GM18907 (cell line): ENCODE results near the gene TMEFF1.

Source experiments
- ATAC-seq: cut with Tn5 transposase; IDR thresholded peaks from one replicate; pipeline ENCODE4 v1.9.1; 2021; ENCODE audit warnings: mild to moderate bottlenecking, moderate library complexity; ENCODE audit not compliant: unreplicated experiment

TMEFF1 gene

GRCh38 chr9:100447041-100447440, 25.9 kb upstream of the TMEFF1 start:
- no peak for ATAC-seq

- no peak for ATAC-seq
These were observed 24.7 kb upstream of the TMEFF1 start for GRCh38 chr9:100448266-100448665.

- ATAC-seq: peak; percentile 76
These were observed 23.5 kb upstream of the TMEFF1 start for GRCh38 chr9:100449420-100449819.

GRCh38 chr9:100452894-100453293, 20.1 kb upstream of the TMEFF1 start:
- ATAC-seq: no peak

- no peak for ATAC-seq
These were observed 17.5 kb upstream of the TMEFF1 start for GRCh38 chr9:100455470-100455869.

- ATAC-seq: no peak
These were observed 15.4 kb upstream of the TMEFF1 start for GRCh38 chr9:100457517-100457916.

- no peak for ATAC-seq
These were observed 13.0 kb upstream of the TMEFF1 start for GRCh38 chr9:100459963-100460362.

GRCh38 chr9:100465274-100465673, 7.7 kb upstream of the TMEFF1 start:
- no peak for ATAC-seq

- ATAC-seq: no peak
These were observed 7.2 kb upstream of the TMEFF1 start for GRCh38 chr9:100465761-100466160.

- ATAC-seq: peak; percentile 19
These were observed 6.6 kb upstream of the TMEFF1 start for GRCh38 chr9:100466171-100466828.

GRCh38 chr9:100466829-100467221, 6.1 kb upstream of the TMEFF1 start:
- ATAC-seq: peak; percentile 70

- ATAC-seq: no peak
These were observed 4.9 kb upstream of the TMEFF1 start for GRCh38 chr9:100468041-100468440.

- no peak for ATAC-seq
These were observed 681 bp upstream of the TMEFF1 start for GRCh38 chr9:100472268-100472667.

- peak; percentile 70 for ATAC-seq
These were observed 530 bp downstream of the TMEFF1 start for GRCh38 chr9:100473276-100474081.

GRCh38 chr9:100474082-100474923, 1.4 kb downstream of the TMEFF1 start:
- no peak for ATAC-seq

- no peak for ATAC-seq
These were observed 2.0 kb downstream of the TMEFF1 start for GRCh38 chr9:100474924-100475276.

GRCh38 chr9:100477241-100477640, 4.3 kb downstream of the TMEFF1 start:
- no peak for ATAC-seq

GRCh38 chr9:100478192-100478591, 5.2 kb downstream of the TMEFF1 start:
- ATAC-seq: no peak

- no peak for ATAC-seq
These were observed 6.9 kb downstream of the TMEFF1 start for GRCh38 chr9:100479820-100480219.

GRCh38 chr9:100485196-100485595, 12.2 kb downstream of the TMEFF1 start:
- ATAC-seq: no peak

- no peak for ATAC-seq
These were observed 13.7 kb downstream of the TMEFF1 start for GRCh38 chr9:100486479-100487176.
